ENCODE results near the gene CEACAM1. TPM values are rescaled to one million over a fixed set of nuclear protein-coding genes. Genes with fewer than 3 reads are reported as not detected.

CEACAM1 gene
- total and polyA plus RNA-seq, 2 donors from 2014 or later = 33.1 to 34.3 TPM

GRCh38 chr19:42475366-42475765, 52.9 kb downstream of the CEACAM1 start:
- FAIRE-seq = no peak
- Histone ChIP-seq H3K4me3 (ENCODE audit: low read length in 3 of 3) (no peak overlapping the region), H3K9ac (ENCODE audit: low read length in 3 of 3) (no peak overlapping the region), H3K4me1 (ENCODE audit: control insufficient read depth in 2 of 3, insufficient read depth in 2 of 3, low read depth in 1 of 3, low read length in 3 of 3) (no peaks in the 10 kb centered on the region), H3K9me3 (ENCODE audit: control insufficient read depth in 2 of 3, insufficient read depth in 1 of 3, low read length in 3 of 3) (no peaks in the 10 kb centered on the region), H3K27ac (ENCODE audit: low read depth in 2 of 2, low read length in 2 of 2) (no peak overlapping the region), H3K36me3 (ENCODE audit: control insufficient read depth in 2 of 3, insufficient read depth in 3 of 3, low read length in 3 of 3) (no peaks in the 10 kb centered on the region), H3K27me3 (ENCODE audit: control insufficient read depth, insufficient read depth, low read length) (no peaks in the 10 kb centered on the region)
- TF ChIP-seq CTCF (IDR thresholded peaks at IDR 0.05; ENCODE audit: borderline replicate concordance, extremely low read depth, insufficient read depth) = no peak
- intact Hi-C loops (cut with DNase I) = no loop called here
- no peak for DNase-seq

- DNase-seq (no peak), FAIRE-seq (no peak)
- Histone ChIP-seq H3K36me3 (ENCODE audit: control insufficient read depth in 2 of 3, insufficient read depth in 3 of 3, low read length in 3 of 3) (no peaks in the 10 kb centered on the region), H3K27me3 (ENCODE audit: control insufficient read depth, insufficient read depth, low read length) (no peaks in the 10 kb centered on the region), H3K27ac (ENCODE audit: low read depth in 2 of 2, low read length in 2 of 2) (no peak overlapping the region), H3K4me1 (ENCODE audit: control insufficient read depth in 2 of 3, insufficient read depth in 2 of 3, low read depth in 1 of 3, low read length in 3 of 3) (no peaks in the 10 kb centered on the region), H3K9me3 (ENCODE audit: control insufficient read depth in 2 of 3, insufficient read depth in 1 of 3, low read length in 3 of 3) (no peaks in the 10 kb centered on the region), H3K9ac (ENCODE audit: low read length in 3 of 3) (no peak overlapping the region), H3K4me3 (ENCODE audit: low read length in 3 of 3) (no peak overlapping the region)
- intact Hi-C loops (cut with DNase I) = no loop called here
- TF ChIP-seq CTCF (IDR thresholded peaks at IDR 0.05; ENCODE audit: borderline replicate concordance, extremely low read depth, insufficient read depth) = no peak
These were observed 53.5 kb downstream of the CEACAM1 start for GRCh38 chr19:42474743-42475142.

- Histone ChIP-seq H3K4me1 (ENCODE audit: control insufficient read depth in 2 of 3, insufficient read depth in 2 of 3, low read depth in 1 of 3, low read length in 3 of 3) (no peaks in the 10 kb centered on the region), H3K36me3 (ENCODE audit: control insufficient read depth in 2 of 3, insufficient read depth in 3 of 3, low read length in 3 of 3) (no peaks in the 10 kb centered on the region), H3K27me3 (ENCODE audit: control insufficient read depth, insufficient read depth, low read length) (no peaks in the 10 kb centered on the region), H3K27ac (ENCODE audit: low read depth in 2 of 2, low read length in 2 of 2) (no peak overlapping the region), H3K9me3 (ENCODE audit: control insufficient read depth in 2 of 3, insufficient read depth in 1 of 3, low read length in 3 of 3) (no peaks in the 10 kb centered on the region), H3K4me3 (ENCODE audit: low read length in 3 of 3) (no peak overlapping the region), H3K9ac (ENCODE audit: low read length in 3 of 3) (no peak overlapping the region)
- intact Hi-C loops (cut with DNase I) = no loop called here
- DNase-seq (no peak), FAIRE-seq (no peak)
- no peak for TF ChIP-seq CTCF (IDR thresholded peaks at IDR 0.05; ENCODE audit: borderline replicate concordance, extremely low read depth, insufficient read depth)
These were observed 54.6 kb downstream of the CEACAM1 start for GRCh38 chr19:42473686-42474085.
